DMS53 (cell line): ENCODE data around the gene INF2.
A peak's percentile ranks its signal among the peaks of the same experiment; 100 is the strongest.

Experiments
- DNase-seq: peaks from one replicate; lab custom pipeline; 2025; lab: John Stamatoyannopoulos, UW

The INF2 gene

GRCh38 chr14:104770851-104771272, 81.4 kb downstream of the INF2 start:
- DNase-seq, result peak; percentile 23

GRCh38 chr14:104771374-104771773, 82.0 kb downstream of the INF2 start:
- no peak for DNase-seq
